Heart right ventricle (tissue), 16 donors: ENCODE results near the gene EVC2. TPM values are rescaled to one million over a fixed set of nuclear protein-coding genes. Genes with fewer than 3 reads are reported as not detected.

Experiments used
- ATAC-seq, 8 donors: fragments of 200-7000 bp; cut with Tn5 transposase; one replicate each; pipeline ENCODE4 v1.9.1; 2020; ENCODE audit warnings: mild to moderate bottlenecking in 8 of 8, moderate library complexity in 8 of 8, moderate number of reproducible peaks in 1 of 8
- DNase-seq, 2 donors: peaks; one replicate each; pipeline ENCODE4 v3.0.0-alpha.2; 2020
- H3K27ac ChIP-seq, 10 donors: fragments of 200-600 bp; sonication (generic) in 2 of 10; one replicate each; pipeline versions ENCODE4 v1.5.0 to v1.8.0; 2020 to 2022; ENCODE audit warnings: mild to moderate bottlenecking in 3 of 10
- H3K27me3 ChIP-seq, 7 donors: fragments of 200-600 bp; one replicate each; pipeline ENCODE4 v1.8.0; 2021 to 2022; ENCODE audit warnings: mild to moderate bottlenecking in 2 of 7
- H3K36me3 ChIP-seq, 9 donors: fragments of 200-600 bp; sonication (generic) in 1 of 9; one replicate each; pipeline versions ENCODE4 v1.5.0 to v1.8.0; 2020 to 2022; ENCODE audit warnings: mild to moderate bottlenecking in 2 of 9
- H3K4me1 ChIP-seq, 9 donors: fragments of 200-600 bp; sonication (generic) in 1 of 9; one replicate each; pipeline versions ENCODE4 v1.5.0 to v1.8.0; 2020 to 2022; ENCODE audit warnings: mild to moderate bottlenecking in 4 of 9
- H3K4me3 ChIP-seq, 10 donors: fragments of 200-600 bp; sonication (generic) in 2 of 10; one replicate each; pipeline versions ENCODE4 v1.5.0 to v1.8.0; 2020 to 2022; ENCODE audit warnings: mild to moderate bottlenecking in 7 of 10, moderate library complexity in 2 of 10
- H3K9me3 ChIP-seq, 11 donors: fragments of 200-600 bp in 10 of 11; sonication (generic) in 2 of 11; one replicate each; pipeline versions ENCODE4 v1.5.0 to v1.8.0; 2013 to 2022; ENCODE audit warnings: mild to moderate bottlenecking in 2 of 11, control low read depth in 1 of 11, moderate library complexity in 1 of 11
- CTCF ChIP-seq, 9 donors: fragments of 200-600 bp; sonication (generic) in 2 of 9; IDR thresholded peaks; one replicate each; pipeline versions ENCODE4 v1.5.0 to v1.8.0; 2021 to 2022; ENCODE audit warnings: antibody characterized with exemption in 9 of 9, mild to moderate bottlenecking in 5 of 9, moderate library complexity in 1 of 9
- WGBS, 2 donors: extraction: QIAGEN DNeasy Blood & Tissue Kit; methylation state at CpG; one replicate each; pipeline ENCODE4 v1.1.7; 2013; ENCODE audit warnings: inconsistent platforms in 1 of 2; 5-methylcytosine and 5-hydroxymethylcytosine counted together
- intact Hi-C, 10 donors: fragments of 100-400 bp; cut with DNase I; formaldehyde crosslinking; loops; one replicate each; pipeline versions ENCODE4 v1.11.1 to v1.14.2; 2022
- polyA plus RNA-seq, 2 donors: library from polyadenylated mRNA; stranded (reverse); fragments of 200-250 nt; gene quantifications; one replicate each; pipeline ENCODE4 v1.2.3, GENCODE V29; 2013
- total RNA-seq, 10 donors: library from RNA; stranded (reverse); fragmentation: NEBNext Ultra II Directional in 3 of 10; extraction: Animal tissue kit (Norgen Biotek cat#: 25700) in 3 of 10; gene quantifications; one replicate each; pipeline versions ENCODE4 v1.2.1 to v1.2.4, GENCODE V29; 2021 to 2023
- donor health status: Arrhythmogenic right ventricular cardiomyopathy.
- donor health status: ischemic (EF 13 %, LVEDD 7.1; RV severe dilation, severe dysfunction).
- donor health status: healthy with polysubstance abuse.
- donor health status: DM: no; HTN: yes; CAD: no.
- donor health status: DM: no; HTN: no; CAD: no.
- donor health status: ischemic (EF 25% LVEDD 6.9; RV normal size, moderate dysfunction).
- donor health status: ischemic (EF 25% LVEDD 5.7; RV mildly dilated, moderate dysfunction).
- donor health status: healthy.
- donor health status: DM: yes; HTN: yes; CAD: no.
- donor health status: Ischemic cardiomyopathy.
- donor health status: ischemic (EF 35%, LVEDD 5.7; RV mildly dilated, moderate dysfunction).
- donor health status: nonischemic (EF 11% LVEDD 7.7; RV severe dilation, severe dysfunction).
- donor health status: DM: yes; HTN: yes; CAD: no.
- donor health status: PGD.
- donor health status: ischemic (EF 29% LVEDD 5.4; RV normal size, mild dysfunction).
- donor health status: nonischemic (EF 23%, LVEDD 6.1; RV moderate dilation, normal function).

The EVC2 gene
- total and polyA plus RNA-seq, 12 donors = 0.47 to 1.5 (median 0.91) TPM

GRCh38 chr4:5654791-5655190 is 53.6 kb downstream of the EVC2 start:
- Histone ChIP-seq H3K4me3 (no peak overlapping the region), H3K27ac (no peak overlapping the region), H3K9me3 (no peaks in the 10 kb centered on the region), H3K36me3 (peaks cover 0 to 17% (median 0%) of the 10 kb centered on the region in 9 donors), H3K27me3 (peaks cover 0 to 2% (median 0%) of the 10 kb centered on the region in 7 donors), H3K4me1 (no peaks in the 10 kb centered on the region)
- ATAC-seq = no peak
- intact Hi-C loops = no loop called here
- 85 to 87% methylated on average over 11 of the region's 11 CpGs for WGBS, 2 donors
- no peak for TF ChIP-seq CTCF (IDR thresholded peaks at IDR 0.05)
- no peak for DNase-seq

- WGBS, 2 donors = 89 to 97% methylated on average over 6 of the region's 6 CpGs
Measured at GRCh38 chr4:5651089-5651488, 57.3 kb downstream of the EVC2 start.

GRCh38 chr4:5650040-5650439 is 58.3 kb downstream of the EVC2 start:
- WGBS, 2 donors = 90 to 92% methylated on average over 3 of the region's 3 CpGs
- intact Hi-C loops = no loop called here
- ATAC-seq (no peak), DNase-seq (no peak)
- no peak for TF ChIP-seq CTCF (IDR thresholded peaks at IDR 0.05)
- Histone ChIP-seq H3K4me3 (no peak overlapping the region), H3K36me3 (peaks cover 0 to 8% (median 0%) of the 10 kb centered on the region in 9 donors), H3K27me3 (no peaks in the 10 kb centered on the region), H3K9me3 (no peaks in the 10 kb centered on the region), H3K27ac (no peak overlapping the region), H3K4me1 (no peaks in the 10 kb centered on the region)

More at GRCh38 chr4:5651089-5651488, 57.3 kb downstream of the EVC2 start:
- no peak overlapping the region for H3K4me3 ChIP-seq
- no peaks in the 10 kb centered on the region for H3K27me3 ChIP-seq
- peaks cover 0 to 11% (median 0%) of the 10 kb centered on the region in 9 donors for H3K36me3 ChIP-seq
- no peak for TF ChIP-seq CTCF (IDR thresholded peaks at IDR 0.05)
- H3K4me1 ChIP-seq = no peaks in the 10 kb centered on the region
- no peaks in the 10 kb centered on the region for H3K9me3 ChIP-seq
- no peak for ATAC-seq
- no peak overlapping the region for H3K27ac ChIP-seq
- intact Hi-C loops = no loop called here
- DNase-seq = no peak

GRCh38 chr4:5647351-5647750 is 61.0 kb downstream of the EVC2 start:
- intact Hi-C loops = no loop called here
- no peak for DNase-seq
- Histone ChIP-seq H3K4me3 (no peak overlapping the region), H3K36me3 (peaks cover 0 to 1% (median 0%) of the 10 kb centered on the region in 9 donors), H3K4me1 (no peaks in the 10 kb centered on the region), H3K9me3 (no peaks in the 10 kb centered on the region), H3K27ac (no peak overlapping the region), H3K27me3 (no peaks in the 10 kb centered on the region)
- no peak for TF ChIP-seq CTCF (IDR thresholded peaks at IDR 0.05)
- 86 to 89% methylated on average over 7 of the region's 7 CpGs for WGBS, 2 donors
- ATAC-seq = no peak
